Measurements from ENCODE around the gene PIK3CB. TPM values are rescaled to one million over a fixed set of nuclear protein-coding genes. Genes with fewer than 3 reads are reported as not detected.

The PIK3CB gene
- polyA plus RNA-seq, 3 donors, result 14.1 to 33.6 (median 20.4) TPM

- no peak overlapping the region for H3K4me3 ChIP-seq (replicated peaks in 1 of 3; ENCODE audit: low read depth in 2 of 3, low read length in 3 of 3)
- no peak for DNase-seq
- H3K27ac ChIP-seq (ENCODE audit: low read depth in 1 of 2, low read length in 2 of 2), result no peak overlapping the region
- H3K4me1 ChIP-seq (ENCODE audit: control insufficient read depth in 1 of 2, insufficient read depth in 2 of 2, low read length in 2 of 2), result no peaks in the 10 kb centered on the region
- H3K9me3 Mint-ChIP-seq, result peaks cover 0 to 4% (median 0%) of the 10 kb centered on the region in 7 donors
- intact Hi-C loops (cut with micrococcal nuclease), result no loop called here
- H3K36me3 Mint-ChIP-seq, result no peaks in the 10 kb centered on the region
- TF ChIP-seq CTCF (IDR thresholded peaks at IDR 0.05), result no peak
- no peak overlapping the region for H2AFZ ChIP-seq (ENCODE audit: insufficient read depth, low read depth, low read length, poor library complexity, severe bottlenecking)
- H3K4me1 Mint-ChIP-seq, result no peaks in the 10 kb centered on the region
- no peak overlapping the region for H3K4me2 ChIP-seq (replicated peaks; ENCODE audit: extremely low read depth, low read length, poor library complexity, severe bottlenecking)
- no CpG with 5 or more reads among the region's 3 CpGs for WGBS (ENCODE audit: insufficient coverage)
- H3K9me3 ChIP-seq (replicated peaks in 1 of 2; ENCODE audit: control insufficient read depth in 1 of 2, insufficient read depth in 1 of 2, low read length in 2 of 2), result no peaks in the 10 kb centered on the region
- H4K20me1 ChIP-seq (ENCODE audit: insufficient read depth, low read length), result no peaks in the 10 kb centered on the region
- H3K9ac ChIP-seq (ENCODE audit: insufficient read depth, low read length, poor library complexity, severe bottlenecking), result no peak overlapping the region
- no peak overlapping the region for H3K27ac Mint-ChIP-seq
- H3K27me3 Mint-ChIP-seq (ENCODE audit: low read depth in 3 of 3), result peaks cover 0 to 1% (median 1%) of the 10 kb centered on the region in 3 donors
- H3K36me3 ChIP-seq (replicated peaks in 1 of 2; ENCODE audit: control insufficient read depth in 1 of 2, insufficient read depth in 2 of 2, low read length in 2 of 2), result no peaks in the 10 kb centered on the region
- no peaks in the 10 kb centered on the region for H3K79me2 ChIP-seq (ENCODE audit: insufficient read depth, low read length)
- no peak overlapping the region for H3K4me3 Mint-ChIP-seq
- no peaks in the 10 kb centered on the region for H3K27me3 ChIP-seq (ENCODE audit: control insufficient read depth in 2 of 2, insufficient read depth in 2 of 2, low read length in 2 of 2)
Observed at GRCh38 chr3:138625707-138626365, 208.9 kb downstream of the PIK3CB start.

GRCh38 chr3:138624518-138624917 lies 210.2 kb downstream of the PIK3CB start:
- Histone ChIP-seq H3K9me3 (replicated peaks in 1 of 2; ENCODE audit: control insufficient read depth in 1 of 2, insufficient read depth in 1 of 2, low read length in 2 of 2) (no peaks in the 10 kb centered on the region), H3K36me3 (replicated peaks in 1 of 2; ENCODE audit: control insufficient read depth in 1 of 2, insufficient read depth in 2 of 2, low read length in 2 of 2) (no peaks in the 10 kb centered on the region), H3K4me3 (replicated peaks in 1 of 3; ENCODE audit: low read depth in 2 of 3, low read length in 3 of 3) (no peak overlapping the region), H4K20me1 (ENCODE audit: insufficient read depth, low read length) (no peaks in the 10 kb centered on the region), H2AFZ (ENCODE audit: insufficient read depth, low read depth, low read length, poor library complexity, severe bottlenecking) (no peak overlapping the region), H3K4me1 (ENCODE audit: control insufficient read depth in 1 of 2, insufficient read depth in 2 of 2, low read length in 2 of 2) (no peaks in the 10 kb centered on the region), H3K4me2 (replicated peaks; ENCODE audit: extremely low read depth, low read length, poor library complexity, severe bottlenecking) (no peak overlapping the region), H3K9ac (ENCODE audit: insufficient read depth, low read length, poor library complexity, severe bottlenecking) (no peak overlapping the region), H3K79me2 (ENCODE audit: insufficient read depth, low read length) (no peaks in the 10 kb centered on the region), H3K27me3 (ENCODE audit: control insufficient read depth in 2 of 2, insufficient read depth in 2 of 2, low read length in 2 of 2) (no peaks in the 10 kb centered on the region), H3K27ac (ENCODE audit: low read depth in 1 of 2, low read length in 2 of 2) (no peak overlapping the region)
- H3K36me3 Mint-ChIP-seq, result no peaks in the 10 kb centered on the region
- H3K27ac Mint-ChIP-seq, result no peak overlapping the region
- H3K4me1 Mint-ChIP-seq, result no peaks in the 10 kb centered on the region
- intact Hi-C loops (cut with micrococcal nuclease), result no loop called here
- peaks cover 0 to 1% (median 0%) of the 10 kb centered on the region in 3 donors for H3K27me3 Mint-ChIP-seq (ENCODE audit: low read depth in 3 of 3)
- peaks cover 0 to 4% (median 0%) of the 10 kb centered on the region in 7 donors for H3K9me3 Mint-ChIP-seq
- no peak for TF ChIP-seq CTCF (IDR thresholded peaks at IDR 0.05)
- no peak overlapping the region for H3K4me3 Mint-ChIP-seq
- DNase-seq, result no peak

All from CD14-positive monocyte (primary cell).